Neural cell (in vitro differentiated cells): Measurements from ENCODE around the gene HDAC9. TPM values are rescaled to one million over a fixed set of nuclear protein-coding genes. Genes with fewer than 3 reads are reported as not detected.
"Not testable (repeated sequence)": the region's sequence is repeated elsewhere in the genome, so short reads cannot be mapped to it uniquely, and the experiment has no call there.

Experiments
- H2AFZ ChIP-seq: fragments of 200-600, 300-800 bp; sonication (generic), shearing (Covaris generic); 2 replicates; pipeline ENCODE4 v1.6.0; 2014; ENCODE audit warnings: low read depth, mild to moderate bottlenecking, antibody characterized with exemption, low read length, moderate library complexity
- H3F3A ChIP-seq: fragments of 200-600 bp; shearing (Covaris generic); 2 replicates; pipeline ENCODE4 v1.6.1; 2016; ENCODE audit warnings: mild to moderate bottlenecking, moderate library complexity, mixed read lengths, antibody characterized with exemption, low read length; ENCODE audit not compliant: insufficient read depth, poor library complexity, severe bottlenecking
- H3K27ac ChIP-seq: fragments of 200-600, 300-800 bp; sonication (generic), shearing (Covaris generic); 2 replicates; pipeline ENCODE4 v1.5.1; 2014; ENCODE audit warnings: mild to moderate bottlenecking, low read length, moderate library complexity
- H3K27me3 ChIP-seq: fragments of 300-800, 200-600 bp; sonication (generic), shearing (Covaris generic); 2 replicates; pipeline ENCODE4 v1.6.0; 2014; ENCODE audit warnings: mild to moderate bottlenecking, low read depth, low read length, moderate library complexity; ENCODE audit not compliant: insufficient read depth
- H3K36me3 ChIP-seq: fragments of 300-800, 200-600 bp; sonication (generic), shearing (Covaris generic); 2 replicates; pipeline ENCODE4 v1.5.1; 2014; ENCODE audit warnings: mild to moderate bottlenecking, antibody characterized with exemption, low read length, moderate library complexity; ENCODE audit not compliant: insufficient read depth
- H3K4me2 ChIP-seq: fragments of 300-800, 200-600 bp; sonication (generic), shearing (Covaris generic); 2 replicates; pipeline ENCODE4 v1.6.0; 2014; ENCODE audit warnings: mild to moderate bottlenecking, low read length
- H3K4me3 ChIP-seq: fragments of 300-800, 200-600 bp; sonication (generic), shearing (Covaris generic); 2 replicates; pipeline ENCODE4 v1.5.1; 2014; ENCODE audit warnings: mild to moderate bottlenecking, low read length, moderate library complexity
- H3K79me2 ChIP-seq: fragments of 200-600 bp; shearing (Covaris generic); replicated peaks from 2 replicates; pipeline ENCODE4 v1.6.0; 2014; ENCODE audit warnings: mild to moderate bottlenecking, low read length, moderate library complexity; ENCODE audit not compliant: insufficient read depth
- H3K9ac ChIP-seq: fragments of 300-800, 200-600 bp; sonication (generic), shearing (Covaris generic); 2 replicates; pipeline ENCODE4 v1.6.1; 2016; ENCODE audit warnings: mild to moderate bottlenecking, low read length, mixed read lengths
- H3K9me2 ChIP-seq: fragments of 200-600 bp; shearing (Covaris generic); 2 replicates; pipeline ENCODE4 v1.6.1; 2016; ENCODE audit warnings: mild to moderate bottlenecking, low read length, mixed read lengths; ENCODE audit not compliant: insufficient read depth
- H3K9me3 ChIP-seq: fragments of 200-600, 300-800 bp; sonication (generic), shearing (Covaris generic); 2 replicates; pipeline ENCODE4 v1.6.1; 2016; ENCODE audit warnings: mild to moderate bottlenecking, mixed run types, low read length, moderate library complexity, mixed read lengths
- H4K20me1 ChIP-seq: fragments of 200-600 bp; shearing (Covaris generic); 2 replicates; pipeline ENCODE4 v1.6.1; 2016; ENCODE audit warnings: mild to moderate bottlenecking, mixed run types; ENCODE audit not compliant: insufficient read depth
- CTCF ChIP-seq: fragments of 450-650 bp; IDR thresholded peaks from 2 replicates; pipeline ENCODE4 v1.5.1; 2014; ENCODE audit warnings: antibody characterized with exemption, mild to moderate bottlenecking, moderate library complexity; ENCODE audit not compliant: poor library complexity, severe bottlenecking
- EP300 ChIP-seq: fragments of 450-650 bp; conservative IDR thresholded peaks from 2 replicates; pipeline ENCODE4 v1.6.1; 2014; ENCODE audit warnings: antibody characterized with exemption, mild to moderate bottlenecking, moderate library complexity; ENCODE audit not compliant: poor library complexity, severe bottlenecking
- EZH2 ChIP-seq: fragments of 200-600, 300-800 bp; shearing (Covaris generic), sonication (generic); IDR thresholded peaks from 2 replicates; pipeline ENCODE4 v1.6.1; 2014; ENCODE audit warnings: antibody characterized with exemption, low read length, borderline replicate concordance, mild to moderate bottlenecking; ENCODE audit not compliant: insufficient read depth, poor library complexity, severe bottlenecking
- MXI1 ChIP-seq: fragments of 450-650 bp; conservative IDR thresholded peaks from 2 replicates; pipeline ENCODE4 v1.6.1; 2014; ENCODE audit warnings: antibody characterized with exemption, mild to moderate bottlenecking; ENCODE audit not compliant: poor library complexity, severe bottlenecking
- POLR2AphosphoS5 ChIP-seq: IDR thresholded peaks from 2 replicates; pipeline ENCODE4 v1.6.1; 2012
- RAD21 ChIP-seq: fragments of 450-650 bp; conservative IDR thresholded peaks from 2 replicates; pipeline ENCODE4 v1.6.1; 2014; ENCODE audit warnings: antibody characterized with exemption, mild to moderate bottlenecking, moderate library complexity
- REST ChIP-seq: IDR thresholded peaks from 2 replicates; pipeline ENCODE4 v1.6.1; 2012; ENCODE audit warnings: borderline replicate concordance
- SMC3 ChIP-seq: fragments of 450-650 bp; conservative IDR thresholded peaks from 2 replicates; pipeline ENCODE4 v1.6.1; 2014; ENCODE audit warnings: antibody characterized with exemption, mild to moderate bottlenecking, moderate library complexity; ENCODE audit not compliant: poor library complexity
- TAF1 ChIP-seq: IDR thresholded peaks from 2 replicates; pipeline ENCODE4 v1.6.1; 2012; ENCODE audit warnings: low read depth
- polyA plus RNA-seq: library from polyadenylated mRNA; depleted of rRNA; stranded (reverse); fragments of >200 nt; gene quantifications from 2 replicates; pipeline ENCODE4 v1.2.3, GENCODE V29; 2014

Gene HDAC9
- polyA plus RNA-seq, 1 donor from 2014 or later: 15.9 TPM

- Histone ChIP-seq H3K79me2 (no peaks in the 10 kb centered on the region), H3K36me3 (no peaks in the 10 kb centered on the region), H3K27me3 (no peaks in the 10 kb centered on the region), H3K9me3 (no peaks in the 10 kb centered on the region), H3K27ac (no peak overlapping the region), H2AFZ (no peak overlapping the region), H3F3A (no peaks in the 10 kb centered on the region), H3K4me3 (no peak overlapping the region), H3K9me2 (no peaks in the 10 kb centered on the region), H4K20me1 (no peaks in the 10 kb centered on the region), H3K4me2 (no peak overlapping the region), H3K9ac (no peak overlapping the region)
- no peak for TF ChIP-seq MXI1
- TF ChIP-seq POLR2AphosphoS5: no peak
- TF ChIP-seq EP300: no peak
- no peak for TF ChIP-seq TAF1
- no peak for TF ChIP-seq CTCF
- TF ChIP-seq REST: no peak
- no peak for TF ChIP-seq RAD21
Measured at GRCh38 chr7:18976715-18977471, 481.3 kb downstream of the HDAC9 start.

- Histone ChIP-seq H3K27me3 (no peaks in the 10 kb centered on the region), H4K20me1 (no peaks in the 10 kb centered on the region), H3K27ac (no peak overlapping the region), H2AFZ (no peak overlapping the region), H3K36me3 (no peaks in the 10 kb centered on the region), H3K9ac (no peak overlapping the region), H3K9me2 (no peaks in the 10 kb centered on the region), H3K9me3 (no peaks in the 10 kb centered on the region), H3K79me2 (no peaks in the 10 kb centered on the region), H3F3A (no peaks in the 10 kb centered on the region), H3K4me2 (no peak overlapping the region), H3K4me3 (no peak overlapping the region)
- no peak for TF ChIP-seq CTCF
- no peak for TF ChIP-seq POLR2AphosphoS5
- no peak for TF ChIP-seq REST
- TF ChIP-seq EP300: no peak
- no peak for TF ChIP-seq RAD21
- TF ChIP-seq MXI1: no peak
- no peak for TF ChIP-seq EZH2
- TF ChIP-seq TAF1: no peak
- TF ChIP-seq SMC3: no peak
Measured at GRCh38 chr7:18978108-18978495, 482.6 kb downstream of the HDAC9 start.

GRCh38 chr7:18990700-18991099 lies 495.2 kb downstream of the HDAC9 start:
- H3K9ac ChIP-seq, H3K27me3 ChIP-seq, H3K36me3 ChIP-seq, H3K4me2 ChIP-seq, H4K20me1 ChIP-seq, H2AFZ ChIP-seq, H3K9me2 ChIP-seq, H3K79me2 ChIP-seq, H3F3A ChIP-seq, H3K9me3 ChIP-seq, H3K4me3 ChIP-seq, H3K27ac ChIP-seq: not testable (repeated sequence)
